Suppressor macrophage treated with lipopolysaccharide for 1 hour (primary cell): ENCODE results near the gene SPINT2.

Experiments
- DNase-seq, 3 donors: peaks; one replicate each; pipeline ENCODE4 v3.0.0-alpha.2; 2020 to 2022

Gene SPINT2

GRCh38 chr19:38303517-38304351 is 39.4 kb downstream of the SPINT2 start, which contains the start of gene C19orf33:
Gene C19orf33, plus strand, starts transcription at chr19:38304251. Its CDS starts 11 bp downstream, at chr19:38304262.
- no peak for DNase-seq

- no peak for DNase-seq
Measured at GRCh38 chr19:38304352-38304865, 40.0 kb downstream of the SPINT2 start.

DNA sequence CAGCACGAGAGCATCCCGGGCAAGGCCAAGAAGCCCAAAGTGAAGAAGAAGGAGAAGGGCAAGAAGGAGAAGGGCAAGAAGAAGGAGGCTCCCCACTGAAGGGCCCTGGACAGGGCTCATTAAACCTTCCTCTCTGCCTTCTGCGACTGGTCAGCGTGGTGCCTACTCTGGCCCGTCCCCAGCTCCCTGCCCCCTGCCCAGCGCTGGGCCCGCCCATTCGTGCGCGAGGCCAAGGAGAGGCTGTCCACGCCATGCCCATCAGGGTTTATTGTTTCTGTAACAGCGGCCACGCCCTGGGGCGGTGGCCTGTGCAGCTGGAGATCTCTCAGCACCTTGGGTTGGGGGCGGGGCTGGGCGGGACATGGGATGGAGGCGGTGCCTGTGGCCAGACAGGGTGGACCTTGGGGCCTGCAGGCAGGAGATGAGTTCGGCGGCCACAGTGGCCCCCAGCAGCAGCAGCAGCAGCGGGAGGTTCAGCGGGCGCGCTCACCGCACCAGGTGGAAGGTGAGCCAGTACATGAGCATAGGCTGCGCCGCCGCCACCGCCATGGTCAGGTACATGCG is 40.6 kb downstream of the SPINT2 start:
- no peak for DNase-seq

DNA sequence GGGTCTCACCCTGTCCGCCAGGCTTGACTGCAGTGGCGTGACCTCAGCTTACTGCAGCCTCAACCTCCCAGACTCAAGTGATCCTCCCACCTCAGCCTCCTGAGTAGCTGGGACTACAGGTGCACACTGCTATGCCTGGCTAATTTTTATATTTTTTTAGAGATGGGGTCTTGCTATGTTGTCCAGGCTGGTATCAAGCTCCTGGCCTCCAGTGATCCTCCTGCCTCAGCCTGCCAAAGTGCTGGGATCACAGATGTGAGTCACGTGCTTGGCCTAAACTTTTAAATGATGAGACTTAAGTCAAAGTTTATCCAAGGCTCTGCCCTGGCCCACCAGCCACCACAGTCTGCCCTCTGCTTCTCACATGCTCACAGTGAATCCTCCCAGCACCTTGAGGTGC is 41.9 kb downstream of the SPINT2 start:
- DNase-seq: no peak

GRCh38 chr19:38307076-38307475 is 42.7 kb downstream of the SPINT2 start:
- no peak for DNase-seq

DNA sequence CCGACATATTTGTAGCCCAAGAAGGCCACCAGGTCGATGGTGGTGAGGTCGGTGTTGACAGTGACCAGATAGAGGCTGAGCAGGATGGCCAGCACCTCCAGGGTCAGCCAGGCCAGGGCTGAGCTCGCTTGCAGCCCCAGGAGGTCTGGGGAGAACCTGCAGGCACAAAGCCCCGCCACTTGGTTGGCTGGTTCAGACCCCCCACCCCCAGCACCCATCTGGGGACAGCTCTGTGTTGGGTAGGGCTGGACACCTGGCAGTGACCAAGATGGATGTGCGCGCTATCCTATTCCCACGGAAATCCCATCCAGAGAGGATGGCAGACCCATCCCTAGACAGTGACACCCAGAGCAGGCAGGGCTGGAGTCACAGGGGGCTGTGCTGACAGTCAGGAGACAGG is 43.2 kb downstream of the SPINT2 start:
- DNase-seq: no peak

DNA sequence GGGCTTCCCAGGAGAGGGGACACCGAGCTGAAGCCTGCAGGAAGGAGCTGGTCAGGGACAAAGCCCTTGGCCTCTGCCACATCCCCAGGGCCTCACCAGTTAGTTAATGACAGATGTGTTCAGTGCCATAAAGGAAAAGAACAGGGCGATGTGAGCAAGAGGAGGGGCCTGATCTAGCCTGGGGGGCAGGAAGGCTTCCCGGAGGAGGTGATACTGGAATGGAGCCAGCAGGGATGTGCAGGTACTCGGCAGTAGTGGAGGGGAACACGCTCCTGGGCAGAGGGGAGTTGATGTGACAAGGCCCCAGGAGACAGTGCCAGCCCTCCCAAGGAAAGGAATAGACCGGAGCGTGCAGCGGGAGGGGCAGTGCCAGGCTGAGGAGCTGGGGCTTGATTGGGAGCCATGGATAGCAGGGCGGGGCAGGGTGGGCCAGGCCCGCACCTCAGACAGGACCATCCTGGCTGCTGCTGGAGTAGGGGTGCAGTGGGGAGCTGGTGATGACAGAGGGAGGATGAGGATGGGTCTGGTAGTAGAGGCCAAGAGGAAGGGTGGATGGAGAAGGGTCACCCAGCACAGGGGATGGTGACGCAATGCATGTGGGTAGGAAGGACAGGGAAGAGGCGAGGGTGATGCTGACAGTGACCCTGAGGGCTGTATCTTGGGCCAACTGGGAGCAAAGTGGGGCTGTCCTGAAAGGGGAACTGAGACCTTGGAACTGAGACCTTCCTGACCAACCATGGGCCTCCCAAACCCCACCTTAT is 43.8 kb downstream of the SPINT2 start:
- DNase-seq: peak in 2 of 3 donors; percentile 24 to 34

DNA sequence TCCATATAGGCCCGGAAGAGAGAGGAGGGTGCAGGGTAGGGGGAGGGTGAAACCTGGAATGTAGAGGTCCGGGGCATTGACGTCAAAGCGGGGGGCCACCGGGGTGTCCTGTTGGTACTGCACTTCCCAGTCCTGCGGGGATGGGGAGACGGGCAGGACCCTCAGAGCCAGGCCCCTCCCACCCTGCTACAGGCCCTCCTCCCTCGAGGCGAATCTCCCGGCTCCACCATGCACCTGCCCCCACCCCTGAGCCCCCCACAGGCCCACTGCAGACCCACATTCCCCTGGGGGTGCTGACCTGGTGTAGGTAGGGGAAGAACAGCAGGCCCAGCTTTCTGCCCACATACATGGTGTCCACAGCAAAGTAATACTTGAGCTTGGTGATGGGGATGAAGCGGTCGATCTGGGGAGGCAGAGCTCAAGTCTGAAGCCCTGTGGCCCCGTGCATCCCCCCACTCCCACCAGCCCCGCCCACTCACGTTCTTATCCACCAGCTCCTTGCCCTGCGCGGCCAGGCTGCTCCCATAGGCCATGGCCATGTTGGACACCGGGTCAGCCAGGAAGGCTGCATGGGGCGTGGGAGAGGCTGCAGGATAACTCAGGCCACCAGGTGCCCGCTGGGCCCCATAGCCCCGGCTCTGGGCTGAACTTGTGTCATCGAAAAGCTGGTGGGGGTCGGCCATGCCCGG is 44.7 kb downstream of the SPINT2 start:
- no peak for DNase-seq

- DNase-seq: no peak
Measured at GRCh38 chr19:38309615-38310278, 45.4 kb downstream of the SPINT2 start.

DNA sequence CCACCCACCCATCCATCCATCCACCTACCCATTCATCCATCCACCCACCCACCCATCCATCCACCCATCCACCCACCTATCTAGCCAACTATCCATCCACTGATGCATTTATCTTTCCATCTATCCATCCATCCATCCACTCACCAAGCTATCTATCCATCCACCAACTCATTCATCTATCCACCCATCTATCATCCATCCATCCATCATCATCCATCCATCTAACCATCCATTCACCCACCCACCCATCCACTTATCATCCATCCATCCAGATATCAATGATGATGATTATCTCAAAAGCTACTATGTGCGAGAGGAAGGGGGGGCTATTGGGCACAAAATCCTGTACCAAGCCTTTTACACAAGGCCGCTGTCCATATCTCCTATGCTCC is 45.9 kb downstream of the SPINT2 start:
- no peak for DNase-seq

DNA sequence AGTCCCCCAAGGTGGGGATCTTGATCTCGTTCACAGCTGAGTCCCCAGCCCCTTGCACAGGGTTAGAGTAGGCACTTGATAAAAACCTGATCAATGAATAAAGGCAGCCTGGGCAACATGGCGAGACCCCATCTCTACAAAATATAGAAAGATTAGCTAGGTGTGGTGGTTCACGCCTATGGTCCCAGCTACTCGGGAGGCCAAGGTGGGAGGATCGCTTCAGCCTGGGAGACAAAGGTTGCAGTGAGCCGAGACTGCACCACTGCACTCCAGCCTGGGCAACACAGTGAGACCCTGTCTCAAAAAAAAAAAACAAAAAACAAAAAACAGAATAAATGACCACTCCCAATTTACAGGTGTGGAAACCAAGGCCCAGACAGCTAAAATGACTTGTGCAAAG is 46.6 kb downstream of the SPINT2 start:
- DNase-seq: no peak

GRCh38 chr19:38315657-38316476 is 51.5 kb downstream of the SPINT2 start, which contains the start of gene YIF1B:
Gene YIF1B, minus strand, starts transcription at chr19:38315947. Its CDS starts 30 bp downstream, at chr19:38315917.
- peak; percentile 97 to 98 (median 97) for DNase-seq

- no peak for DNase-seq
Measured at GRCh38 chr19:38316477-38317067, 52.2 kb downstream of the SPINT2 start.

- DNase-seq: peak; percentile 50 to 59 (median 53)
Measured at GRCh38 chr19:38317104-38317612, 52.8 kb downstream of the SPINT2 start.

DNA sequence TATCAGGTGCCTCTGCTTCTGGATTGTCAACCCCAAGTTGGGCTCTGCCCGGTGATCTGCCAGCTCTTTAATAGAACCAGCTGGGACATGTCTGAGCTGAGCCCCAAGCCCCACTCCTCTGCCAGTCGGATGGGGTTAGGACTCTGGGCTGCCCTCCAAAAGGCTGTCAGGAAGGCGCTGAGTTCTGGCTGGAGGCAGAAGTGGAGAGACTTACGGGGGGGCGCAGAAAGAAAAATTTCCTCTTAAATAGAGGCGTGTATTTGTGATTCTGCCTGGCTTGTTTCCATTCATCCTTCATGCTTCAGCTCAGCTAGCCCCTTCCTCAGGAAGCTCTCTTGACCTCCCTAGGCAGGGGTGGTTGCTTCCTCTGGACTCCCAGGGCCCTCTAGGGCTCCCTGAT is 54.3 kb downstream of the SPINT2 start:
- DNase-seq: no peak

- peak; percentile 57 to 76 (median 62) for DNase-seq
Measured at GRCh38 chr19:38319421-38320258, 55.3 kb downstream of the SPINT2 start, which contains the start of gene KCNK6. Gene KCNK6, plus strand, starts transcription at chr19:38319845. Its CDS starts 106 bp downstream, at chr19:38319951.

GRCh38 chr19:38320969-38321339 is 56.6 kb downstream of the SPINT2 start:
- DNase-seq: no peak

DNA sequence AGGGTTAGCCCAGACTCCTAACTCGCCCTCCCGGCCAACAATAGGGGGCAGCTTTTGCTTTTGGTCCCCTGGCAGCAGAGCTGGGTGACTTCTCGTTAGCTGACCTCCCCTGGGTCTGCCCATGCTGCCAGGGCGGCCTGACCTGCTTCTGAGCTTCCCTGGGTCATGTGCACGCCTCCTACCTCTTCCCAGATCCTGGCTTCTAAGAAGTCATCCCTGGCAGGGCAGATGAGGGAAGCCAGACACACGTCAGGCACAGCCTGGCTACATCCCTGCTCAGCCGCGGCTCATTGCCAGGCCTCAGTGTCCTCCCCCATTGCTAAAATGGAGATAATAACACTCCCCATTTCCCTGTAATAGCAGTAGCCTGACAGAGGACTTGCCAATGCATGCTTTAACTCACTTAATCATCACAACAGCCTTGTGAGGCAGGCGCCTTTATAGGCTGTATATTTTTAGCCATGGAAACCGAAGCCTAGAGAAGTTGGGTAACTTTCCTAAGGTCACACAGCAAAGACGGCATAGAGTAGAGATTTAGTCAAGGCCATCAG is 57.3 kb downstream of the SPINT2 start:
- no peak for DNase-seq

- peak; percentile 43 to 64 (median 51) for DNase-seq
Measured at GRCh38 chr19:38323291-38323690, 58.9 kb downstream of the SPINT2 start.
